Left hindlimb (tissue), 1 donor: ENCODE results near the gene TGM6.
A peak's percentile ranks its signal among the peaks of the same experiment; 100 is the strongest.

ENCODE experiments used
- DNase-seq: peaks from one replicate; pipeline ENCODE4 v3.0.0-alpha.2; 2018

The TGM6 gene

GRCh38 chr20:2459981-2460751, 79.5 kb downstream of the TGM6 start:
- no peak for DNase-seq

- no peak for DNase-seq
Measured at GRCh38 chr20:2460752-2461424, 80.2 kb downstream of the TGM6 start.

GRCh38 chr20:2462484-2462883, 81.8 kb downstream of the TGM6 start:
- no peak for DNase-seq

GRCh38 chr20:2463616-2464365, 83.1 kb downstream of the TGM6 start:
- DNase-seq = no peak

- DNase-seq = no peak
Measured at GRCh38 chr20:2465100-2465499, 84.4 kb downstream of the TGM6 start.

- no peak for DNase-seq
Measured at GRCh38 chr20:2467412-2467811, 86.7 kb downstream of the TGM6 start.

GRCh38 chr20:2468581-2469407, 88.1 kb downstream of the TGM6 start:
- no peak for DNase-seq

- DNase-seq = peak; percentile 67
Measured at GRCh38 chr20:2469991-2470422, 89.3 kb downstream of the TGM6 start.

- peak; percentile 97 for DNase-seq
Measured at GRCh38 chr20:2470423-2471193, 89.9 kb downstream of the TGM6 start, which contains the start of gene SNRPB. Gene SNRPB, minus strand, starts transcription at chr20:2470789. Its CDS starts 99 bp downstream, at chr20:2470690.

- DNase-seq = no peak
Measured at GRCh38 chr20:2473516-2473915, 92.8 kb downstream of the TGM6 start.

GRCh38 chr20:2475850-2476741, 95.4 kb downstream of the TGM6 start:
- DNase-seq = no peak

- no peak for DNase-seq
Measured at GRCh38 chr20:2476742-2477615, 96.3 kb downstream of the TGM6 start.

GRCh38 chr20:2480381-2480780, 99.7 kb downstream of the TGM6 start:
- no peak for DNase-seq
